Psoas muscle (tissue), 8 donors: Measurements from ENCODE around the gene RNASEH2A. TPM values are rescaled to one million over a fixed set of nuclear protein-coding genes. Genes with fewer than 3 reads are reported as not detected.
A peak's percentile ranks its signal among the peaks of the same experiment; 100 is the strongest.

Source experiments
- ATAC-seq, 4 donors: fragments of 200-7000 bp; cut with Tn5 transposase; one replicate each; pipeline ENCODE4 v1.9.1; 2020; ENCODE audit warnings: moderate library complexity in 3 of 4, mild to moderate bottlenecking in 2 of 4
- DNase-seq, 2 donors: peaks; one replicate each; pipeline ENCODE4 v3.0.0-alpha.2; 2020
- H3K27ac ChIP-seq: fragments of 200-600 bp; one replicate; pipeline ENCODE4 v1.8.0; 2022
- H3K27me3 ChIP-seq, 3 donors: fragments of 200-600 bp in 1 of 3; one replicate each; pipeline versions ENCODE4 v1.6.1 to v1.8.0; 2013 to 2022; ENCODE audit warnings: low read length in 2 of 3, mild to moderate bottlenecking in 2 of 3, moderate library complexity in 1 of 3; ENCODE audit not compliant: insufficient read depth in 3 of 3
- H3K36me3 ChIP-seq, 2 donors: fragments of 200-600 bp in 1 of 2; one replicate each; pipeline versions ENCODE4 v1.6.1 to v1.8.0; 2013 to 2022; ENCODE audit warnings: low read depth in 1 of 2, mild to moderate bottlenecking in 1 of 2, moderate library complexity in 1 of 2; ENCODE audit not compliant: insufficient read depth in 1 of 2
- H3K4me1 ChIP-seq: fragments of 200-600 bp; one replicate; pipeline ENCODE4 v1.8.0; 2022
- H3K4me3 ChIP-seq: fragments of 200-600 bp; one replicate; pipeline ENCODE4 v1.8.0; 2022; ENCODE audit warnings: mild to moderate bottlenecking
- H3K9me3 ChIP-seq: fragments of 200-600 bp; one replicate; pipeline ENCODE4 v1.8.0; 2022
- CTCF ChIP-seq: fragments of 200-600 bp; IDR thresholded peaks from one replicate; pipeline ENCODE4 v1.8.0; 2022; ENCODE audit warnings: antibody characterized with exemption
- WGBS, 3 donors: extraction: QIAGEN DNeasy Blood & Tissue Kit; methylation state at CpG; one replicate each; pipeline versions ENCODE4 v1.1.6 to v1.1.7; 2013; 5-methylcytosine and 5-hydroxymethylcytosine counted together
- intact Hi-C, 2 donors: fragments of 100-400 bp; cut with DNase I; formaldehyde crosslinking; loops; one replicate each; pipeline versions ENCODE4 v1.11.0 to v1.14.2; 2022
- polyA plus RNA-seq, 3 donors: library from polyadenylated mRNA; stranded (reverse); fragments of 200-250 nt; gene quantifications; one replicate each; pipeline ENCODE4 v1.2.3, GENCODE V29; 2013
- total RNA-seq, 4 donors: library from RNA; stranded (reverse); fragmentation: NEBNext Ultra II Directional in 2 of 4; extraction: Animal tissue kit (Norgen Biotek cat#: 25700) in 2 of 4; gene quantifications; one replicate each; pipeline versions ENCODE4 v1.2.1 to v1.2.4, GENCODE V29; 2021 to 2023
- donor health status: healthy with polysubstance abuse.
- donor health status: DM: no; HTN: no; CAD: no; lungs with moderate emphysema.
- donor health status: Bipolar disorder and iron deficiency.
- donor health status: healthy.
- donor health status: DM: yes; HTN: yes; CAD: no.
- donor health status: DM: no; HTN: no; CAD: no.
- donor health status: DM: no; HTN: no; CAD: no.
- donor health status: DM: yes; HTN: yes; CAD: no.

Gene RNASEH2A
- total and polyA plus RNA-seq, 7 donors: 2.4 to 9.0 (median 3.6) TPM

- Histone ChIP-seq H3K4me3 (peak overlapping the region; percentile 47), H3K4me1 (peaks cover 6% of the 10 kb centered on the region), H3K27ac (no peak overlapping the region), H3K36me3 (no peaks in the 10 kb centered on the region), H3K27me3 (peaks cover 0 to 21% (median 2%) of the 10 kb centered on the region in 3 donors), H3K9me3 (no peaks in the 10 kb centered on the region)
- DNase-seq: peak; percentile 87 to 93
- intact Hi-C loops: loop anchor here (2.0 to 5.0 kb wide), 4 partner anchors 75 to 170 kb away; partner anchors contain the start of gene TNPO2 (in 1 of the 2)
- peak; percentile 97 to 100 (median 98) for ATAC-seq
- 10 to 13% (median 13%) methylated on average over 53 to 69 of the region's 69 CpGs for WGBS, 3 donors
- TF ChIP-seq CTCF: peak; percentile 100
These were observed 41.1 kb downstream of the RNASEH2A start for GRCh38 chr19:12847159-12848139.

GRCh38 chr19:12856653-12857052 is 50.3 kb downstream of the RNASEH2A start:
- TF ChIP-seq CTCF: no peak
- intact Hi-C loops: no loop called here
- H3K27ac ChIP-seq: no peak overlapping the region
- no peaks in the 10 kb centered on the region for H3K27me3 ChIP-seq
- no peaks in the 10 kb centered on the region for H3K4me1 ChIP-seq
- DNase-seq (no peak), ATAC-seq (no peak)
- no peaks in the 10 kb centered on the region for H3K36me3 ChIP-seq
- peaks cover 16% of the 10 kb centered on the region for H3K9me3 ChIP-seq
- WGBS, 3 donors: 66 to 82% (median 72%) methylated on average over 1 of the region's 1 CpG
- H3K4me3 ChIP-seq: no peak overlapping the region

- Histone ChIP-seq H3K36me3 (no peaks in the 10 kb centered on the region), H3K9me3 (peaks cover 16% of the 10 kb centered on the region), H3K27me3 (no peaks in the 10 kb centered on the region), H3K4me3 (no peak overlapping the region), H3K4me1 (no peaks in the 10 kb centered on the region), H3K27ac (no peak overlapping the region)
- WGBS, 3 donors: 91 to 93% (median 92%) methylated on average over 30 to 35 of the region's 35 CpGs
- intact Hi-C loops: no loop called here
- no peak for TF ChIP-seq CTCF
- DNase-seq: no peak
- no peak for ATAC-seq
These were observed 51.9 kb downstream of the RNASEH2A start for GRCh38 chr19:12858041-12858928.

- H3K4me1 ChIP-seq: no peaks in the 10 kb centered on the region
- no peak for TF ChIP-seq CTCF
- H3K9me3 ChIP-seq: peaks cover 16% of the 10 kb centered on the region
- 57 to 61% (median 59%) methylated on average over 7 of the region's 7 CpGs for WGBS, 3 donors
- no peak overlapping the region for H3K27ac ChIP-seq
- DNase-seq (no peak), ATAC-seq (no peak)
- H3K4me3 ChIP-seq: no peak overlapping the region
- no peaks in the 10 kb centered on the region for H3K36me3 ChIP-seq
- intact Hi-C loops: no loop called here
- no peaks in the 10 kb centered on the region for H3K27me3 ChIP-seq
These were observed 53.2 kb downstream of the RNASEH2A start for GRCh38 chr19:12859546-12859945.

Other genes starting within 250 kb of the RNASEH2A start
- gene ZNF490, start 195.8 kb upstream of the RNASEH2A start, total RNA-seq: 1 to 10 TPM; 1.6 to 4.9 (median 2.9) TPM
- 1 to 10 TPM in 1 of 3 donors, under 1 TPM in 2; 0.17 to 1.8 (median 0.27) TPM for gene ZNF490, start 195.8 kb upstream of the RNASEH2A start, polyA plus RNA-seq
- 10 to 100 TPM in 2 of 4 donors, 1 to 10 TPM in 2; 8.7 to 18.9 (median 10.9) TPM for gene ZNF791, start 195.7 kb upstream of the RNASEH2A start, total RNA-seq
- gene ZNF791, start 195.7 kb upstream of the RNASEH2A start, polyA plus RNA-seq: 1 to 10 TPM; 4.1 to 8.8 (median 4.3) TPM
- 10 to 100 TPM; 14.6 to 20.5 (median 16.2) TPM for gene MAN2B1, start 139.8 kb upstream of the RNASEH2A start, total RNA-seq
- gene MAN2B1, start 139.8 kb upstream of the RNASEH2A start, polyA plus RNA-seq: 10 to 100 TPM in 2 of 3 donors, 1 to 10 TPM in 1; 9.6 to 17.8 (median 14.1) TPM
- gene WDR83, start 139.8 kb upstream of the RNASEH2A start, total RNA-seq: 1 to 10 TPM; 1.8 to 5.8 (median 3.7) TPM
- 1 to 10 TPM; 3.8 to 9.1 (median 5.8) TPM for gene WDR83, start 139.8 kb upstream of the RNASEH2A start, polyA plus RNA-seq
- gene DHPS, start 124.7 kb upstream of the RNASEH2A start, total RNA-seq: 10 to 100 TPM; 75.6 to 86.7 (median 82.9) TPM
- 10 to 100 TPM; 70.0 to 84.2 (median 83.8) TPM for gene DHPS, start 124.7 kb upstream of the RNASEH2A start, polyA plus RNA-seq
- gene GNG14, start 118.6 kb upstream of the RNASEH2A start, total RNA-seq: not detected
- gene GNG14, start 118.6 kb upstream of the RNASEH2A start, polyA plus RNA-seq: not detected
- gene FBXW9, start 110.0 kb upstream of the RNASEH2A start, total RNA-seq: 1 to 10 TPM; 1.2 to 2.2 (median 1.6) TPM
- 1 to 10 TPM; 4.1 to 9.2 (median 4.4) TPM for gene FBXW9, start 110.0 kb upstream of the RNASEH2A start, polyA plus RNA-seq
- gene TNPO2, start 82.7 kb upstream of the RNASEH2A start, total RNA-seq: 10 to 100 TPM; 29.0 to 48.1 (median 37.3) TPM
- gene TNPO2, start 82.7 kb upstream of the RNASEH2A start, polyA plus RNA-seq: 10 to 100 TPM; 17.4 to 31.2 (median 28.6) TPM
- gene TRIR, start 71.9 kb upstream of the RNASEH2A start, total RNA-seq: 100 to 1,000 TPM in 3 of 4 donors, 10 to 100 TPM in 1; 78.6 to 124 (median 108) TPM
- 100 to 1,000 TPM; 183 to 309 (median 187) TPM for gene TRIR, start 71.9 kb upstream of the RNASEH2A start, polyA plus RNA-seq
- gene GET3, start 69.1 kb upstream of the RNASEH2A start, total RNA-seq: 10 to 100 TPM; 43.0 to 52.8 (median 51.0) TPM
- 100 to 1,000 TPM in 1 of 3 donors, 10 to 100 TPM in 2; 75.6 to 135 (median 98.5) TPM for gene GET3, start 69.1 kb upstream of the RNASEH2A start, polyA plus RNA-seq
- gene BEST2, start 54.8 kb upstream of the RNASEH2A start, total RNA-seq: not detected
- under 1 TPM; 0.04 to 0.37 (median 0.08) TPM for gene BEST2, start 54.8 kb upstream of the RNASEH2A start, polyA plus RNA-seq
- gene HOOK2, start 31.0 kb upstream of the RNASEH2A start, total RNA-seq: 10 to 100 TPM; 20.3 to 33.0 (median 23.8) TPM
- 10 to 100 TPM; 11.3 to 21.7 (median 19.0) TPM for gene HOOK2, start 31.0 kb upstream of the RNASEH2A start, polyA plus RNA-seq
- gene JUNB, start 15.1 kb upstream of the RNASEH2A start, total RNA-seq: 100 to 1,000 TPM in 2 of 4 donors, 10 to 100 TPM in 2; 29.2 to 217 (median 73.6) TPM
- gene JUNB, start 15.1 kb upstream of the RNASEH2A start, polyA plus RNA-seq: 100 to 1,000 TPM in 1 of 3 donors, 10 to 100 TPM in 2; 25.1 to 145 (median 31.9) TPM
- 100 to 1,000 TPM; 273 to 419 (median 370) TPM for gene PRDX2, start 4.8 kb upstream of the RNASEH2A start, total RNA-seq
- gene PRDX2, start 4.8 kb upstream of the RNASEH2A start, polyA plus RNA-seq: 100 to 1,000 TPM; 329 to 535 (median 396) TPM
- gene THSD8, start 4.5 kb upstream of the RNASEH2A start, total RNA-seq: 1 to 10 TPM in 3 of 4 donors, under 1 TPM in 1; 0.92 to 3.2 (median 2.0) TPM
- 1 to 10 TPM; 1.9 to 2.5 (median 2.0) TPM for gene THSD8, start 4.5 kb upstream of the RNASEH2A start, polyA plus RNA-seq
- not detected for gene RTBDN, start 28.0 kb downstream of the RNASEH2A start, total RNA-seq
- under 1 TPM in 1 of 3 donors, not detected in 2; 0.05 TPM for gene RTBDN, start 28.0 kb downstream of the RNASEH2A start, polyA plus RNA-seq
- not detected for gene MAST1, start 31.9 kb downstream of the RNASEH2A start, total RNA-seq
- gene MAST1, start 31.9 kb downstream of the RNASEH2A start, polyA plus RNA-seq: under 1 TPM; 0.09 to 0.13 (median 0.10) TPM
- 10 to 100 TPM in 2 of 4 donors, 1 to 10 TPM in 2; 5.5 to 23.0 (median 13.1) TPM for gene DNASE2, start 74.9 kb downstream of the RNASEH2A start, total RNA-seq
- gene DNASE2, start 74.9 kb downstream of the RNASEH2A start, polyA plus RNA-seq: 10 to 100 TPM in 1 of 3 donors, 1 to 10 TPM in 2; 5.9 to 14.8 (median 7.5) TPM
- under 1 TPM in 2 of 4 donors, not detected in 2; 0.34 to 0.37 TPM for gene KLF1, start 80.6 kb downstream of the RNASEH2A start, total RNA-seq
- under 1 TPM in 1 of 3 donors, not detected in 2; 0.18 TPM for gene KLF1, start 80.6 kb downstream of the RNASEH2A start, polyA plus RNA-seq
- gene GCDH, start 84.6 kb downstream of the RNASEH2A start, total RNA-seq: 10 to 100 TPM; 18.9 to 45.2 (median 31.2) TPM
- gene GCDH, start 84.6 kb downstream of the RNASEH2A start, polyA plus RNA-seq: 10 to 100 TPM; 21.1 to 28.8 (median 21.9) TPM
- not detected for gene SYCE2, start 112.7 kb downstream of the RNASEH2A start, total RNA-seq
- gene SYCE2, start 112.7 kb downstream of the RNASEH2A start, polyA plus RNA-seq: under 1 TPM in 1 of 3 donors, not detected in 2; 0.05 TPM
- 10 to 100 TPM; 45.9 to 65.1 (median 59.1) TPM for gene FARSA, start 127.1 kb downstream of the RNASEH2A start, total RNA-seq
- gene FARSA, start 127.1 kb downstream of the RNASEH2A start, polyA plus RNA-seq: 100 to 1,000 TPM in 1 of 3 donors, 10 to 100 TPM in 2; 61.6 to 161 (median 93.3) TPM
- gene CALR, start 132.0 kb downstream of the RNASEH2A start, total RNA-seq: 100 to 1,000 TPM; 124 to 219 (median 175) TPM
- 100 to 1,000 TPM; 134 to 273 (median 146) TPM for gene CALR, start 132.0 kb downstream of the RNASEH2A start, polyA plus RNA-seq
- gene RAD23A, start 139.3 kb downstream of the RNASEH2A start, total RNA-seq: 100 to 1,000 TPM; 424 to 704 (median 500) TPM
- gene RAD23A, start 139.3 kb downstream of the RNASEH2A start, polyA plus RNA-seq: 100 to 1,000 TPM; 403 to 801 (median 728) TPM
- 10 to 100 TPM; 22.4 to 35.6 (median 29.3) TPM for gene GADD45GIP1, start 150.6 kb downstream of the RNASEH2A start, total RNA-seq
- gene GADD45GIP1, start 150.6 kb downstream of the RNASEH2A start, polyA plus RNA-seq: 100 to 1,000 TPM in 1 of 3 donors, 10 to 100 TPM in 2; 50.6 to 119 (median 62.5) TPM
- gene DAND5, start 163.0 kb downstream of the RNASEH2A start, total RNA-seq: under 1 TPM in 1 of 4 donors, not detected in 3; 0.26 TPM
- not detected for gene DAND5, start 163.0 kb downstream of the RNASEH2A start, polyA plus RNA-seq
- 100 to 1,000 TPM; 220 to 347 (median 268) TPM for gene NFIX, start 188.9 kb downstream of the RNASEH2A start, total RNA-seq
- gene NFIX, start 188.9 kb downstream of the RNASEH2A start, polyA plus RNA-seq: 100 to 1,000 TPM in 1 of 3 donors, 10 to 100 TPM in 2; 22.2 to 158 (median 43.8) TPM